ENCODE data around the gene STKLD1.
"Not testable (repeated sequence)": the region's sequence is repeated elsewhere in the genome, so short reads cannot be mapped to it uniquely, and the experiment has no call there.

The STKLD1 gene

DNA sequence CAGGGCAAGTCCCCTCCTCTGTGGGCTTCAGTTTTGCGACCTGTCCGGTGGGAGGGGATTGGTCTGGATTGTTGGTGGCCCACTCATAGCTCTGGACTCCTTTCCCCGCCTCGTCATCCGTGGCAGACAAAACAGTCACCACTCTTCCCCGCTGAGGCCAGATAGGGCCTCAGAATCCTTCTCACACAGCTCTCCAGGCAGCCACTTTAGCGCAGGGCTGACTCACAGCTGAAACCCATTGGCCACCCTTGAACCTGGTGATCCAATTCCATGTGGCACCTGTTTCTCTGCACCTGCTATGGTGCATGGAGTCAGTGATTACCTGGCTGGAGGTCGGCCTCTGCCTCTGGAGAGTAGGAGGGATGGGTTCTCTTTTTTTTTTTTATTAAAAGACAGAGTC lies 67.8 kb downstream of the STKLD1 start:
- no peak for DNase-seq (ENCODE audit: low read depth in 2 of 2)

DNA sequence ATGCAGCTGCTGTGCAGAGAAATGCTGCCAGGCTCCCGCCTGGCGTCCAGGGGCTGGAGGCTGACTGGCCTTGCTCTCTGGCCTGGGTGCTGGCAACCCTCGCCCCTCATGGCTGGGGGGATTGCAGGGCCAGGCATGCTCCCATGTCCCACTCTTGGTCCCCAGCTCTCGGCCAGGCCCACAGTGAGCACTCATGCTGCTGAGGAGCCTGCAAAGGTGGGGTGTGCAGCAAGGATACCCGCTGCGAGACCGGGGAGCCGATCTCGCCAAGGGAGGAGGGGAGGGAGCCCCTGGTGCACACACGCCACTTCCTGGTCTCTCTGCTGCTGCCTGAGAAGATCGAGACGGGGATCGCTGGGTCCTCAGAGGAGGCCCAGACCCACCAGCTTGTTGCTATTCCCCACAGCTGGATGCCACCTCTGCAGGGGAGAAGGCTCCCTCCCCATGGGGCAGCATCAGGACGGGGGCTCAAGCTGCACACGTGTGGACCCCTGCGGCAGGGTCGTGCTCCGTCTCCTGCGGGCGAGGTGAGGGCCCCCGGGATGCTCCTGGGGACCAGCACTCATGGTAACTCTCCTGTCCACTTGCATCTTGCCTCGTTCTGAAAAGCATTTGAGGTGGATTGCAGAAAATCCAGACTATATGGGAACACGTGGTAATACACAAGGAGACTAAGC lies 69.3 kb downstream of the STKLD1 start:
- DNase-seq (ENCODE audit: low read depth in 2 of 2) = no peak

GRCh38 chr9:133448487-133448972 lies 72.4 kb downstream of the STKLD1 start:
- DNase-seq (ENCODE audit: low read depth in 2 of 2) = no peak

GRCh38 chr9:133449760-133450159 lies 73.6 kb downstream of the STKLD1 start:
- DNase-seq (ENCODE audit: low read depth in 2 of 2) = no peak

DNA sequence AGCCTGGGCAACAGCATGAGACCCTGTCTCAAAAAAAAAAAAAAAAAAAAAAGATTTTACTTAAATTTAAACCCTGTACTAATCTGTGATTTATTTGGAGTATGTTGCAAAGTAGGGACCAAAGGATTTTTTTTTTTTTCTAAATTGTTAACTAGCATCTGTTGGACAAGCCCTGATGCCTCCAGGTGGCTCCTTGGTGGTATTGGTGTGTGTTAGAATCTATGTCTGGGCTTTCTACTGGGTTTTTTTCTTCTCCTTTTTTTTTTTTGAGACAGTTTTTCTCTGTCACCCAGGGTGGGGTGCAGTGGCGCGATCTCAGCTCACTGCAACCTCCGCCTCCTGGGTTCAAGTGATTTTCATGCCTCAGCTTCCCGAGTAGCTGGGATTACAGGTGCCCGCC lies 75.7 kb downstream of the STKLD1 start:
- not testable (repeated sequence) for DNase-seq (ENCODE audit: low read depth in 2 of 2)

DNA sequence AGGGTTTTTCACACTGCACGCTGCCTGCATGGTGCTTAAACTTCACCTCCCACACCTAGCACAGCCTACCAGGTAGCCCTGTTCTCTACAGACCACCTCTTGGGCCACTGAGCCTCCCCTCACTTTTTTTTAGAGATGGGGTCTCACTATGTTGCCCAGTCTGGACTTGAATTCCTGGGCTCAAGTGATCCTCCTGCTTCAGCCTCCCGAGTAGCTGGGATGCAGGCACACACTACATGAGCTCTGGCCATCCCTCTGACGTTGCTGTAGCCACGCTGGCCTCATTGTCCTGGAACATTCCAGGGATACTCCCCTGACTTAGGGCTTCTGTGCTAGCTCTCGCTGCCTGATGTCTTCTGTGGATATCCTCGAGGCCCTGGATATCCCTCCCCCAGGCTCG lies 76.4 kb downstream of the STKLD1 start:
- DNase-seq (ENCODE audit: low read depth in 2 of 2) = no peak

DNA sequence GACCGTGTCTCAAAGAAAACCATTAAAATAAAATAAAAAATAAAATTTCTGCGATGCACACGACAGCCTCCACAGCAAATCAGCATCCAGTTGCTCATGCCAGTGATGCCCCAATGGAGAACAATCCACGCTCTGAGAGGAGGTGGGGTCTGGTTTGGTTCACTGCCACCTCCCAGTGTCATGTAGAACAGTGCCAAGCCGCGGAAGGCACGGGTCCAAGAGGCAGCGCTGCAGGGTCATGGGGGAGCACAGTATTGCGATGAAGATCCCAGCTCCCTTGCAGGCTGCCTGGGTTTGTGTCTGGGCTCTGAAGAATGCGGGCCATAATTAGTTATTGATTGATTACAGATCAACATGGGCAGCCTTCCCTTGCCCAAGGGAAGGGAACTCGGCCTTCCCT lies 77.5 kb downstream of the STKLD1 start:
- DNase-seq (ENCODE audit: low read depth in 2 of 2) = no peak

- no peak for DNase-seq (ENCODE audit: low read depth in 2 of 2)
Observed at GRCh38 chr9:133454325-133454724, 78.2 kb downstream of the STKLD1 start.

- DNase-seq (ENCODE audit: low read depth in 2 of 2) = no peak
Observed at GRCh38 chr9:133454943-133455673, 78.9 kb downstream of the STKLD1 start.

All from stimulated activated CD4-positive, alpha-beta T cell treated with anti-CD3 and anti-CD28 coated beads, Interleukin-4, amount 100 ng/mL, for 48 hours (primary cell).